ENCODE results near the gene CARD10. TPM values are rescaled to one million over a fixed set of nuclear protein-coding genes. Genes with fewer than 3 reads are reported as not detected.

The CARD10 gene
- total and polyA plus RNA-seq, 2 of the 13 experiments (the other 11 are each of a cell fraction or from before 2014, with no cell fraction given), result 35.2 to 55.8 TPM

GRCh38 chr22:37535159-37535558 is 15.9 kb upstream of the CARD10 start (continued):
- TF ChIP-seq ZNF691 (CRISPR knock-in tag; IDR thresholded peaks at IDR 0.05; ENCODE audit: borderline replicate concordance, low read depth) (no peak), NR2F1 (CRISPR knock-in tag; IDR thresholded peaks at IDR 0.05) (peak in 1 of 2 experiments; percentile 21; a peak in 1 of 4 replicates), CENPT (CRISPR knock-in tag; IDR thresholded peaks at IDR 0.05; ENCODE audit: low read depth) (no peak), NCOA1 (CRISPR knock-in tag; IDR thresholded peaks at IDR 0.05) (no peak), SAP130 (CRISPR knock-in tag; IDR thresholded peaks at IDR 0.05; ENCODE audit: low read depth) (0 out of 2 replicates have a peak, but pooled peaks have one; percentile 33), ZNF101 (CRISPR knock-in tag; IDR thresholded peaks at IDR 0.05; ENCODE audit: borderline replicate concordance, low read depth) (no peak), HNRNPH1 (optimal IDR thresholded peaks at IDR 0.05; ENCODE audit: low read depth, low read length) (no peak), ZNF552 (CRISPR knock-in tag; IDR thresholded peaks at IDR 0.05; ENCODE audit: borderline replicate concordance) (no peak), STAT5B (CRISPR knock-in tag; IDR thresholded peaks at IDR 0.05) (no peak), RARA (CRISPR knock-in tag; IDR thresholded peaks at IDR 0.05) (peak; percentile 64), KAT8 (CRISPR knock-in tag; IDR thresholded peaks at IDR 0.05) (no peak), REPIN1 (CRISPR knock-in tag; IDR thresholded peaks at IDR 0.05; ENCODE audit: borderline replicate concordance, low read depth) (no peak), TFE3 (CRISPR knock-in tag; IDR thresholded peaks at IDR 0.05) (0 out of 2 replicates have a peak, but pooled peaks have one; percentile 23), GABPB1 (CRISPR knock-in tag; IDR thresholded peaks at IDR 0.05) (peak; percentile 29; the same call in 1 of the 2 replicates), HNRNPLL (IDR thresholded peaks at IDR 0.05; ENCODE audit: low read depth, low read length, poor library complexity, severe bottlenecking) (no peak), NR2F6 (IDR thresholded peaks at IDR 0.05) (no peak; the same call in 1 of the 2 replicates), NR2F6 (CRISPR knock-in tag; IDR thresholded peaks at IDR 0.05) (peak; percentile 40; the same call in 1 of the 2 replicates), IKZF5 (CRISPR knock-in tag; IDR thresholded peaks at IDR 0.05) (no peak), NFKB2 (CRISPR knock-in tag; IDR thresholded peaks at IDR 0.05; ENCODE audit: borderline replicate concordance) (no peak), SIN3A (IDR thresholded peaks at IDR 0.05; ENCODE audit: borderline replicate concordance, low read depth, low read length) (no peak), ZNF879 (CRISPR knock-in tag; IDR thresholded peaks at IDR 0.05) (no peak), HINFP (CRISPR knock-in tag; IDR thresholded peaks at IDR 0.05; ENCODE audit: low read depth) (no peak), LRRFIP1 (CRISPR knock-in tag; conservative IDR thresholded peaks at IDR 0.05) (no peak), ZKSCAN5 (CRISPR knock-in tag; IDR thresholded peaks at IDR 0.05) (no peak), ZNF749 (CRISPR knock-in tag; IDR thresholded peaks at IDR 0.05; ENCODE audit: borderline replicate concordance) (no peak)

All from HepG2 (cell line).